Inflammatory macrophage treated with lipopolysaccharide for 4 hours (primary cell): Measurements from ENCODE around the gene HES2.
"Not testable (repeated sequence)": the region's sequence is repeated elsewhere in the genome, so short reads cannot be mapped to it uniquely, and the experiment has no call there.

Experiments
- DNase-seq: peaks from one replicate; pipeline ENCODE4 v3.0.0-alpha.2; 2020

HES2 gene

DNA sequence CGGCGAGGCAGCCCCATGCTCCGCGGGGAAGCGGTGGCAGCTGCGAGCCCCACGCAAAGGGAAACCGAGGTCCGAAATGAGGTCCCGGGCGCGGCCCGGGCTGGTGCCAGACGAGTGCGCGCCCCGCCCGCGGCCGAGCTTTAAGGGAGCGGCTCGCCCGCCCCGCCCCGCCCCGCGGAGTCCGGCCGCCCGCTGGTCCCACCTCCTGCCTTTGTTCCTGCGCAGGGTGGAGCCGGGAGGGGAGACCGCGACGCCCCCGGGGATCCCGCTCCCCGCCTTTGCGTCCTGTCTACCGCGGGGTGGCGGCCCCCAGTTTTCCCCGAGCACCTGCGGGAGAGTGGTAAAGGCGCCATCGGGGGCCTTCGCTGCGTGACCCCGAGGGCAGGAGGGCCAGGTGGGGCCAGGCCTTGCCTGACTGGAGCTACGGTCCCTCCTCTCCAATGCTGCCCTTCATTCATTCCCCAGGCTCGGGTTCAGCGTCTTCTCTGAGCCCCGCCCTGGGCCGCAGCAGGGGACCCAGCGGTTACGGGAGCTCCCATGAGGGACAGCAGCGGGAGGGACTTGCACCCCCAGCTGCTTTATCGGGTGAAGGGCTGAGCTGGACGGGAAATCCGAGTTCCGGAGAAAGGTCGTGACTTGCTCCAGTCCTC lies at the start of gene HES2:
TSS of gene HES2 (minus strand) at position 116 of the 650 bp plus-strand sequence. CDS start at position 17, 99 bp downstream.
- DNase-seq: no peak

DNA sequence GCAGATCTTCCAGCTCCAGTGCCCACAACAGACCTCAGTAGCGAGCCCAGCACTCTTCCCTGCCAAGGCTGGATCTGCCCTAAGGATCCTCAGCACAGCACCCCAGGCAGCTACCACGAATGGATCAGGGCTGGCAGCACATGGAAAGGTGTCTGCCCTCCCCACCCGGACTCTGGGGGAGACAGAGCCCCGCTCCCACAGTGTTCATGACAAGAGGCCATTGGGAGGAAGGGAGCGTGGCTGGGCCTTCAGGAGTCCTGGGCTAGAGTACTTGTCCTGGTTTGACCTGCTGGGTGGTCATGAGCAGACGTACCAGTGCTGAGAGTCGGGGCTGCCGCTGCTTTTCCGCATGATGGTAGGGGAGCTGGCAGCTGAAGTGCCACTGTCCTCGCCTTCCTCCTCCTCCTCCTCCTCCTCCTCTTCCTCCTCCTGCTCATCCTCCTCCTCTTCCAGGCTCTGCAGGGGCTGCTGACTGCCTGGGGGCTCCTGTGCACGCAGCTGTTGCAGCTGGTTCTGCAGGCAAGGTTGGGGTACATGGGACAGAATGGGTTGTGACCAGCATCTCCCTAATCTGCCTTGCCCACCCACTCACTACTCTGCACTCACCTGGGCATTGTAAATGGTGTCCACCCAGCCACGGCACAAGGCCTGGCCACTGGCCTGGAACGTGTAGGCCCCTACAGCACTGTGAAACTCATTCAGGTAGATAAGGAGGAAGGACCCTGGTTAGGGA lies 49.2 kb upstream of the HES2 start:
- DNase-seq: no peak

- no peak for DNase-seq
These were observed 48.3 kb upstream of the HES2 start for GRCh38 chr1:6467744-6468688.

GRCh38 chr1:6467224-6467623 lies 47.5 kb upstream of the HES2 start:
- no peak for DNase-seq

DNA sequence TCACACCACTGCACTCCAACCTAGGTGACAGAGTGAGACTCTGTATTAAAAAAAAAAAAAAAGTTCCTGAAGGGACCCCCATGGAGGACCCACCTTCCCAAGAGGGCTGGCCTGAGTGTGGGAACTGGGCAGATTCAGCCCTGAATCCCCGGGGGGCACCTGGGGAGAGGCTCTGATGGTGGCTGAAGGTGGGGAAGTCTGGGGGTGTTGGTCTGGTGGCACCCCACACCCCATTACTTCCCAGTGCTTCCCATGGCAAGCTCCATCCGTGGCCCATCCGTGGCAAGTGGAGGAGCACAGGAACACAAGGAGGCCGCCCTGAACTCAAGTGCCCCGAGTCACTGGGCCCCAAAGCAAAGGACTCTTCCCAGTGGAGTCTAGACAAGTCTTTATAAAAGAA lies 47.0 kb upstream of the HES2 start:
- DNase-seq: no peak

DNA sequence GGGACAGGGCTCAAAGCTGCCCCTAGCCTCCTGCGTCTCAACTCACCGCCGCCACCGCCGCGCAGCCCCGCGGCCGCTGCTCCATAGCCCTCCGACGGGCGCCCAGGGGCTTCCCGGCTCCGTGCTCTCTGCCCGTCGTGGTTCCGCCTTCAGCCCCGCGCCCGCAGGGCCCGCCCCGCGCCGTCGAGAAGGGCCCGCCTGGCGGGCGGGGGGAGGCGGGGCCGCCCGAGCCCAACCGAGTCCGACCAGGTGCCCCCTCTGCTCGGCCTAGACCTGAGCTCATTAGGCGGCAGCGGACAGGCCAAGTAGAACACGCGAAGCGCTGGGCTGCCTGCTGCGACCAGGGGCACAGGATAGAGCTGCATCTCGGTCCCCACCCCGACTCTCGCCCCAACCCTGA lies 46.3 kb upstream of the HES2 start, which contains the start of gene TNFRSF25:
TSS of gene TNFRSF25 (minus strand) at position 151 of the 400 bp plus-strand sequence. CDS start at position 85, 66 bp downstream.
- no peak for DNase-seq

DNA sequence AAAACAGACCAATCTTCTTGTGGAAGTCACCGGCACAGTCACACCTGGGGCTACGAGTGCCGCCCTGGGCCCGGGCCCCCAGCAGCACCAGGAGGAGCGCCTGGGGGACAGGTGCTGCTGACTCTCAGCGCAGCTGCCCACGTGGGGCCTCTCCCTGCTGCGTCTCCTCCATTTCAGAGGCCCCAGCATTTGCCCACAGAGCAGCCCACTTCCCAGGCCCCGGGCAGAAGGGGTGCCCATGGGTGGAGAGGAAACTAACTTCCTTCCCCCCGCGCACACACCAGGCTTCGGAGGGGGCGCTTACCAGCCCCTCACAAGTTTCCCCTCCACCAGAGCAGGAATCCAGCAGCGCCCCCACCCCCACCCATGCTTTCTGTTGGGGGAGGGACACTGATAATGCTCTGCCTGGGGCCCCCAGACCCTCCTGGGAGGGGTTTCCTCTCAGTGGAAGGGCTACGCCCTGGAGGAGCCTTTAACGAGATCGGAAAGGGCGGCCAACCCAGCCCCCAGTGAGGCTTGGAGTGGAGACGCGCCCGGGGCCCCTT lies 45.8 kb upstream of the HES2 start:
- no peak for DNase-seq

- DNase-seq: no peak
These were observed 45.2 kb upstream of the HES2 start for GRCh38 chr1:6464915-6465314.

DNA sequence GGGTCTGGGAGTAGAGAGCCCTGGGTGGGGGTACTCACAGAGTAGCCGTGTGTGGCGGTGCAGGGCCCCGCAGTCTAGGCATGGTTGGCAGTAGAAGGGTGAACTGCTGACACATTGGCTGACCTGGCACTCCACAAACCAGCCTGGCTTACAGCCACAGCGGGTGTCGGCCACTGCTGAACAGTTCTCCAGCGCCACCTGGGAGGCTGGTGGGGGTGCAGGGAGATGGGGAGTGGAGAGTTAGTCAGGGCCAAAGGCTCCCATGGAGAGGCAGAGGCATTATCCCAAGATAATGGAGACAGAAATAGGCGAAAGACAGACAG lies 44.8 kb upstream of the HES2 start:
- no peak for DNase-seq

DNA sequence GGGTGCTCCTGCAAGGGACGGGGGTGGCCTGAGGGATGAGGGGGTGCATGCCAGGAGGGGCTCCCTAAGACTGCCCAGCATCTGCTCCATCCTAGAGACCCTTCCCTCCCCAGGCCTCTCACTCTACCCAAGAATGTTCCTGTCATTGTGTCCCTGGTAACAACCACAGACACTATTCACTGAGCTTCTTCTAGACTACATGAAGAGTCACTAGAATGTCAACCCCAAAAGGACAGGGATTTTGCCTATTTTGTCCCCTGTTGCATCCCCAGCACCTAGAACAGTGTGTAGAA lies 43.3 kb upstream of the HES2 start:
- no peak for DNase-seq

GRCh38 chr1:6462412-6463119 lies 42.8 kb upstream of the HES2 start:
- DNase-seq: no peak

DNA sequence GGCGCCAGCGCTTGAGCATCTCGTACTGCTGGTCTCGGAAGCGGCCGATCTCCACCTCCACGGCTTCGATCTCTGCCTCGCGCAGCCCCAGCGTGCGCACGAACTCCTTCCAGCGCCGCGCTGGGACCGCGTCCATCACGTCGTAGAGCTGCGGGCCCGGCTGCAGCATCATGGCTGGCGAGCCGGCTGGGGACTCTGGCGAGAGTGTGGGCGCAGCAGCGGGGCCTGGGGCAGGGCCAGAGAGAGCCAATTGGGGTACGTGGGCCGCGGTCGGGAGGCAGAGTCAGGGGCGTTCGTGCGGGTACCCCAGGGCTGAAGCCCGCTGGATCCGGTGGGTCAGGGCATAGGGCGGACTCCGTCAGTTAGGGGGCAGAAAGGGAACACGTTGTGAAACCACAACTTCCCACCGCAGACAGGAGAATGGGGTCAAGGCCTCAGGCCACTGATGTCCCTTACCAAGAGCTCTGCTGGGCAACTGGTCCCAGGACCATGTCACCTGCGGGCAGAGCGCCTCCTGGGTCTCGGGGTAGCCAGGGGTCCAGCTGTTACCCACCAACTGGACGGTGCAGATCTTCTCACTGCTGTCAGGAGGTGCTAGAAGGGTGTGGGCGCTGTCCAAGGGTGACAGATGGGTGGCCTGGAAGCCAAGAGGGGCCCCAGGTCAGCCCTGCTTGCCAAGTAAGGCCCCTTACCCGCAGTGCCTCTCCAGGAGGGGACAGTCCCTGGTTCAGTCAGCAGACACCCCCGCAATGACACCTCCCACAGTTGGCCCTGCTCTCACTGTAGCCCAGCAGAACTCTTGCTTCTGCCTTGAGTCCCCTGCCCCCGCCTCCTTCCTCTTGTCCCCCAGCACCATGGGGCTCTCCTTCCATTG lies 42.1 kb upstream of the HES2 start:
- no peak for DNase-seq

DNA sequence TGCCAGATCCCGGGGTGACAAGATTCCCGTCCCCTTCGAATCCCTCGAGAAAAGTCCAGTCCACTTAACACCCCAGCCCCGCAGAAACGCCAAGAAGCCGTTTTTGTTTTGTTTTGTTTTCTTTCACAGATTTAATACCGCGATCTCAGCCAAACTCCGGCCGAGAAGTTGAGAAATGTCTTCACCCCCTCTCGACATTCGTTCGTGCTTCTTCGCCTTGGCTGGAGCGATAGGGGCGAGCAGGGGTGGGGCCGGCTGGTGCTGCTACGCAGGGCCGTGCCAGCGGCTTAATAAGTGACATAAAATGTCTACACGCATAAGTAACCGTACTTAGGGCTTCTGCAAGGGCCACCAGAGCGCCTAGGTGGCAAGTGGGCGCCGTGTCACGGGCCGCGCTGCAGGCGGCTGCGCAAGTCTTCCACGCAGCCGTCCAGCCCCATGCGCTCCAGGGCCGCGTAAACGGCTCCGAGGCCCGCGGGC lies 41.4 kb upstream of the HES2 start:
- no peak for DNase-seq

- DNase-seq: peak; percentile 53
These were observed 40.8 kb upstream of the HES2 start for GRCh38 chr1:6460301-6461050.

DNA sequence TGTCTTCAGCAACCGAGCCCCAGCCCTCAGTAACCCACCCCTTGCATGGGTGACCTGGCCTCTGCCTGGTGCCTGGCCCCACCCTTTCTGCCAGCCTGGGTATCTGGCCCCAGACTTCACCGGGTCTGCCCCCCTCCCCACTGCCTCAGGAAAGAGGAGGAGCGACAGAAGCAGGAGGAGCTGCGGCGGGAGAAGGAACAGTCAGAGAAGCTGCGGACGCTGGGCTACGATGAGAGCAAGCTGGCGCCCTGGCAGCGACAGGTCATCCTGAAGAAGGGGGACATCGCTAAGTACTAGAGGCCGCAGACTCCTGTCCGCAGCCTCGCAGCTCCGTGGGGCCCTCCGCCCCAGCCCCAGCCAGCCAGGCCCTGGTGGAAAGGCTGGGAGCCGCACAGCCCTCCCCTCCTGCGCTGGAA lies 40.1 kb upstream of the HES2 start:
- DNase-seq: no peak

DNA sequence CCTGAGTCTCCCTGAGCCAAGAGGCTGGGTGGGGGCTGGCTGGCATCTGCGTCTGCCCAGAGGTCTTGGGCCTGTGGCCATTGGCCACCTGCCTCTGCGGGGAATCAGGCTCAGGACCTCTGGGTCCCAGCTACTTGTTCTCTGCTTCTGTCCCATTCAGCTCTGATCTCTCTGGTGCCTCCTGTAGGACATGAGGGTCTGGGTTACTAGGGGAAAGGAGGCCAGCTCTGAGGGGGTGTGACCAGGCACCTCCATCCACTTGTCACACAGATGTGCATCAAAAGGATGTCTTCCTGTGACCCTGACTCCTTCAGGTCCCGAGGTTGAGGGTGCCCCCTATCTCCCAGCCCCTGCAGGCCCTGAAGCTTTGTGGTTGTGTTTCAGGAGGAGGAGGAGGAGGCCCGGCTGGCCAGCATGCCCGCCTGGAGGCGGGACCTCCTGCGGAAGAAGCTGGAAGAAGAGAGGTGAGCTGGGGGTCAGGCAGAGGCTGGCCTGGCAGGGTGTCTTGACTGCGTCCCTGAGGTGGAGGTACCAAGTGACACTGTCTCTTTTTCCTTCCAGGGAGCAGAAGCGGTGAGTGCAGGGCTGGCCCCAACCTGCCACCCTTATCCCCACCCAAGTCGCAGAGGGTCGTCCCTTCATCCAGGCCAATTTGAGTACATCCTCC lies 37.2 kb upstream of the HES2 start:
- no peak for DNase-seq

DNA sequence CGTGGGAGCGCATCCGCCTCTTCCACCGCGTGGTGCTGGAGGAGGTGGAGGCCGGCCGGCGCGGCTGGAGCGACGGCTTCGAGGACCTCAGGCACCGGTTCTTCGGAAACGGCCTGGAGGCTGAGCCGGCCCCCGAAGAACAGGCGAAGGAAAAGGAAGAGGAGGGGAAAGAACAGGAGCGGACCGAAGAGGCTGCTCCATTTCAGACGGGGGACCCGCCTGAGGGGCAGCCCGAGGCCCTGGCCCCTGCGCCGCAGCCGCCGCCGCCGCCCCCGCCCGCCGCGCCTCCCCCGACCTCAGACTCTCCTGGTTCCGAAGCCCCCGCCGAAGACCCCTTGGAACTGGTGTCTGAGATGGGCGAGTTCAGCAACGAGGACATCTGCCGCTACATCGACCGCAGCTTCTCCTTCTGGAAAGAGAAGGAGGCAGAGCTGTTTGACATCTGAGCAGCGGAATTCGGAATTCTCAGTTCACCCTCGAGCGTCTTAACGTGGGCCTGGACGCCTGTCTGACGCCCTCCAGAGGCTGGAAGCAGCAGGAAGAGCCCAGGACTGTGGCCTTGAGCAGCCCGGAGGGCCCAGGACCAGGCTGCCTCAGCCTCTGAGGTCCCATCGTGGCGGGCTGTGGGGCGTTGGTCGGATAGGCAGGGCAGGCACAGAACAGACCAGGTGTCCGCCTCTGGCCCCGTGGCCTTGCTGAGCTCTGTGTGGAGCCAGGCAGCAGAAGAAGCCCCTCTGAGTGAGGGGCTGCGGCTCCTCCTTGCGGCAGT lies 36.2 kb upstream of the HES2 start:
- DNase-seq: not testable (repeated sequence)

DNA sequence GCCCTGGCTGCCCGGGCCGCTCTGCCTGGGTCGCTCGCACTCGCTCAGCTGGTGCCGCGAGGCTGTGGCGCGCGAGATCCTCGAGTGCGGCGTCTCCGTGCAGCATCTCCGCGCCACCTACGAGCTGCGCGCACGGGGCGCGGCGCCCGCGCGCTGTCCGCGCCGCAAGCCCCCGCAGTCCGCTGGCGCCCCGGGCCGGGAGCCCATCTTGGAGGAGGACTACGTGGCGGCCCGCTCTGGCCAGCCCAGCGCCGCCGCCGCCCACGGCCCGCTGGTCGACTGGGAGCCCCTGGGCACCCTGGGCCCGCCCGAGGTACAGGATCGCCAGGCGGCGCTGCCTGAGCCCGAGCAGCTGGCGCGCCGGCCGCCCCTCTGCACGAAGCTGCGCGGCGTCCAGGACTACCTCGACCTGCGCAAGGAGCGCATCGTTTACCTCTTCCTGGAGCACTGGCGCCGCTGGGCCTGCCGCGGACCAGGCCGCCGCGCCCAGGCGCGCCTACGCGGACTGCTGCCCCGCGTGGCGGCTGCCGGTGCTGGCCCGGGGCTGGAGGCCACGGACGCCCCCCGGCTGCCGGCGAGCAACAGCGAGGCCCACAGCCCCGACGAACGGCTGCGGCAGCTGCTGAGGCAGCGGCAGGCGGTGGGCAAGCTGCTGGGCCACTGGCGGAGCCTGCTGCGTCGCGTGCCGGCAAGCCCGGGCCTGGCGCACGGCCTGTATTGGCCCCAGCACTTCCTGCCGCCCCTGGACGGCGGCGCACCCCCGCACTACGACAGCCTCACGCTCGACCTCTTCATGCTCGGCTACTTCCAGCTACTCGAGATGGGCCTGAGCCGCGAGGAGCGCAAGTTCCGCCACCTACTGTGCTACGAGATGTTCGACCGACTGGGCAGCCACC lies 35.4 kb upstream of the HES2 start:
- DNase-seq: no peak
